Fibroblast of villous mesenchyme (primary cell): ENCODE measurements around the gene CRYBA4. TPM values are rescaled to one million over a fixed set of nuclear protein-coding genes. Genes with fewer than 3 reads are reported as not detected.

Experiments
- DNase-seq: peaks from one replicate; pipeline ENCODE4 v3.0.0-alpha.2; 2010; ENCODE audit warnings: low read depth
- H3K4me3 ChIP-seq: 2 replicates; pipeline ENCODE4 v1.5.1; 2011; ENCODE audit warnings: low read depth, mild to moderate bottlenecking, low read length
- total RNA-seq: library from RNA; depleted of rRNA; stranded (reverse); fragments of >200 nt; gene quantifications from 2 replicates; pipeline ENCODE4 v1.2.3, GENCODE V29; 2012
- TF ChIP-seq, protein P1 (sequence below): IDR thresholded peaks from 2 replicates; pipeline ENCODE4 v1.5.1; 2012; ENCODE audit warnings: low read depth, mild to moderate bottlenecking, low read length; ENCODE audit not compliant: insufficient read depth

CRYBA4 gene
- not detected in 2 replicates for total RNA-seq

DNA sequence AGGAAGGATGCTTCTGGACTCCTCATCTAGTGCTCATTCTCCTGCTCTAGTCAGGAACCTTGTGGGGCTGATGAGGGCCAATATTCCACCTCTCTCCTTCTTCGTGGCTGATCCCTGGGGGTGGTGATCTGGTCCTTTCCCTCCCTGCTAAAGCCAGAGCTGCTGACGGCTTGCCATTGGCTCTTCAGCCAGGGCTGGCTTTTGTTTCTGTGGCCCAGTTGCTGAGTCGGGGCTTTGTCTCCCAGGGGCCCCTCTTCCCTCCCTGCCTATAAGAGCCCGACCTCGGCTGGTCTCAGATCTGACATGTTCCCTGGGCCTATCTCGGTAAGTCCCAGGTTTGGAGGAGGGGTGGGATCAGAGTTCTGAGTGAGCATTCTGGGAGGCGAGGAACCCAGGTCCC, at the start of gene CRYBA4:
Gene CRYBA4 (plus strand): TSS at position 301 of the 400 bp plus-strand sequence. CDS start 634 bp downstream, outside the sequence.
- no peak for DNase-seq
- TF ChIP-seq, protein P1, sequence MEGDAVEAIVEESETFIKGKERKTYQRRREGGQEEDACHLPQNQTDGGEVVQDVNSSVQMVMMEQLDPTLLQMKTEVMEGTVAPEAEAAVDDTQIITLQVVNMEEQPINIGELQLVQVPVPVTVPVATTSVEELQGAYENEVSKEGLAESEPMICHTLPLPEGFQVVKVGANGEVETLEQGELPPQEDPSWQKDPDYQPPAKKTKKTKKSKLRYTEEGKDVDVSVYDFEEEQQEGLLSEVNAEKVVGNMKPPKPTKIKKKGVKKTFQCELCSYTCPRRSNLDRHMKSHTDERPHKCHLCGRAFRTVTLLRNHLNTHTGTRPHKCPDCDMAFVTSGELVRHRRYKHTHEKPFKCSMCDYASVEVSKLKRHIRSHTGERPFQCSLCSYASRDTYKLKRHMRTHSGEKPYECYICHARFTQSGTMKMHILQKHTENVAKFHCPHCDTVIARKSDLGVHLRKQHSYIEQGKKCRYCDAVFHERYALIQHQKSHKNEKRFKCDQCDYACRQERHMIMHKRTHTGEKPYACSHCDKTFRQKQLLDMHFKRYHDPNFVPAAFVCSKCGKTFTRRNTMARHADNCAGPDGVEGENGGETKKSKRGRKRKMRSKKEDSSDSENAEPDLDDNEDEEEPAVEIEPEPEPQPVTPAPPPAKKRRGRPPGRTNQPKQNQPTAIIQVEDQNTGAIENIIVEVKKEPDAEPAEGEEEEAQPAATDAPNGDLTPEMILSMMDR, result no peak
- no peak within 1 kb of the TSS for H3K4me3 ChIP-seq

DNA sequence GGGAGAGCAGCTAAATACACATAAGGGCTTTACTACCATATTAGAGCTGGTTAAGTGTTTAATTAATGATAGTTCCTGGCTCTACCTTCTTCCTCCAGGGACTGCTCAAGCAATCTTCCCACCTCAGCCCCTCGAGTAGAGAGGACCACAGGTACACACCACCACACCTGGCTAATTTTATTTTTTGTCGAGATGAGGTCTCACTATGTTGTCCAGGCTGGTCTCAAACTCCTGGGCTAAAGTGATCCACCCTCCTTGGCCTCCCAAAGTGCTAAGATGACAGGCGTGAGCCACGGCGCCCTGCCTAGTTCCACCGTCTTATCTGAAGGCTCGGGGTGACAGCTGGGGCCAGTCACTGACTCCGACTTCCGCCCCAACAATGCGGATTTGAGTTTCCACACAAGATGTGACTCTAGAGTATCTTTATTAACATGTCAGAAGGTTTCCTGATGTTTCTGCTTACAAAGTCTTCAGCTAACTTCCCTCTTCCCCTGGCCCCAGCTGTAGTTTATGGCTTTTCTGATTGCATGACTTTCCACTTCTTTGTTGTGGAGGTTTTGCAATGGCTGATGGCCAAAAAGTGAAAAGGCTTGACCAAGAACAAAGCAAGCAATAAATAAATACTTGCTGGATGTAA, 48.6 kb upstream of the CRYBA4 start:
- TF ChIP-seq, protein P1, result no peak
- no peak overlapping the region for H3K4me3 ChIP-seq
- DNase-seq, result peak; percentile 86

DNA sequence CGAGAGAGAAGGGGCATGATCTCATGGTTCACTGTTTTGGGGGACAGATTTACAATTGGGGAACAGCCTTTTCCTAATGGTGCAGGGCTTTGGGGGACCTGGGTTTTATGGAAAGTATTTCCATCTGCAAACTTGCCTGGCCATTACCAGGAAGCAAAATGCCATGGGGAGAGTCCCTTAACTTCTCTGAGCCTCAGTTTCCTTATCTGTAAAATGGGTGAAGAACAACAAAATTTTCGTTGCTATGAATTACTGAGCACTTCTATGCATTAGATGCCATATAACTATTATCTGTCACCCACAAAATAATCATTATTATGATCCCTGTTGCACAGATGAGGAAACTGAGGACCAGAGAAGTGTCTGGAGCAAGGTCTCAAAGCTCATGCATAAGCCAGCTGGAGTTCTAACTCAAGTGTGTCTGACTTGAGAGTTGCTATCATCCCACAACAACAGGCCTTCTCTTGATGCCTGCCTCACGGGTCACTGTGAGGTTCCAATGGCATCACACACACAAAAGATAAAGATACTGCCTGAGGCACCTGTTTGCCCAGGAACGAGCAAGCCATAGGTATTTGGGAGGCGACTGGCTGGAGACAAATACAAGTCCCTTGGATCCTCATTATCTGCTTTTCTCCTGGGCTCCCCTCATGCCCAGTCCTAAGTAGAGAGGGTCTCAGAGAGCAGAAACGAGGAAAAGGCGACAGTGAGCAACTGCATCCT, 47.6 kb upstream of the CRYBA4 start:
- TF ChIP-seq, protein P1, result no peak
- no peak overlapping the region for H3K4me3 ChIP-seq
- DNase-seq, result no peak

DNA sequence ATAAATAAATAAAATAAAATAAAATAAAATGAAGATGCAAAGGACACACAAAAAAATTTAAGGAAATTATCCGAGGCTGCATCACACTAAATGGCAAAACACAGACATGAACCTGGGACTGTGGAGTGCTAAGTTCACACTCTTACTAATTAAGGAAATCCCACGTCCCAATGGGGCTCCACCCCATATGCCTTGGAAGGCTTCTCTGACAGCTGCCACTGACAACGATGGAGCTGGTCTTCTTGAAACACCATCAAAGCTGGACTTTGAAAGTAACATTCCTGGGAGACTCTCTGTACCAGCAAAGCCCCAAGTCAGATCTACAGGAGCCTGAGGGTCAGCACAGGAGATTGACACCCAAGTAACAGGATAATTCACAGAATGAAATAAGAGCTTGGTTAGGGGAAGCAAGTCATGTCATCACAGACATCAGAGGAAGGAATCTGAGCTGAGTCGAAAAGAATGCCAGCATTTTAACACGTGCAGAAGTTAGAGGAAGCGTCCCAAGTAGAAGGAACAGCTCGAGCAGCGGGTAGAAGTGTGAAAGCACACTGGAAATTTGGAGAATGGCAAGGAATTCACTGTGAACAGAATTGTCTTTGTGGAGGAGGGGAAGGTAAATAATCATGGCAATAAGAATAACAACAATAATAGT, 45.6 kb upstream of the CRYBA4 start:
- TF ChIP-seq, protein P1, result no peak
- no peak for DNase-seq

DNA sequence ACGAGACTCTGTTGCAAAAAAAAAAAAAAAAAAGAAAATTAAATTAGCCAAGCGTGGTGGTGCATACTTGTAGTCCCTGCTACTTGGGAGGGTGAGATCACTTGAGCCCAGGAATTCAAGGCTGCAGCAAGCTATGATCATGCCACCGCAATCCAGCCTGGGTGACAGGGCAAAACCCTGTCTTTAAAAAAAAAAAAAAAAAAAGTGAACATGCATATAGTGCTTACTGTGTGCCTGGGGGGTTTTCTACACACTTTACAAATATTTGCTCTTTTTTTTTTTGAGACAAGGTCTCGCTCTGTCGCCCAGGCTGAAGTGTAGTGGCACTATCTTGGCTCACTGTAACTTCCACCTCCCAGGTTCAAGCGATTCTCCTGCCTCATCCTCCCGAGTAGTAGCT, 44.7 kb upstream of the CRYBA4 start:
- TF ChIP-seq, protein P1, result no peak
- H3K4me3 ChIP-seq, result no peak overlapping the region
- no peak for DNase-seq

More for the DNA sequence above, 45.6 kb upstream of the CRYBA4 start:
- no peak overlapping the region for H3K4me3 ChIP-seq

DNA sequence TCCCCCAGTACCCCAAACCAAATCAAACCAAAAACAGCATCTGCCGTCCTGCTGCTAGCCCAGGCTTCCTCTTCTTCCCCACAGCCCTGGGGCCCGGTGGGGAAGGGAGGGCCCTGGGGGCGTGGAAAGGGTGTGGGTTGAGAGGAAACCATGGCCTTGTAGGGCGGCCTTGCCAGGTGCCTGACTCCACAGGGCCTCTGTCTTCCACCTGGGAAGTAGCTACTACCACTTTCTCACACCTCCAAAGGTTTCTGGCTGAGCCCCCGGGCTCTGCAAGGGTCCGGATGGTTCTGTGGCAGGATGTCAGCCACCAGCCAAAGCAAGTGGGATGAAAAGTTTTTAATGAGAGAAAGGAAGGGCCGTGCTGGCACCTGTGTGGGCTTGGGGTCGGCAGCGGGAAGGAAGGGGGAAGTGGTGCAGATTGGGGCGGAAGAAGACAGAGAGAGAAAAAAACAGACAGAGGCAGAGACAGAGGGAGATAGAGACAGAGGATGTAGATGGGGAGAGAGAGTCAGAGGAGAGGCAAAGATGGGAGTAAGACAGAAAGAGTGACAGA, 42.4 kb upstream of the CRYBA4 start:
- H3K4me3 ChIP-seq, result no peak overlapping the region
- DNase-seq, result no peak
- TF ChIP-seq, protein P1, result no peak
